Left kidney (tissue), 2 donors: ENCODE measurements around the gene KANK3. TPM values are rescaled to one million over a fixed set of nuclear protein-coding genes. Genes with fewer than 3 reads are reported as not detected.

Source experiments
- DNase-seq: peaks from one replicate; pipeline ENCODE4 v3.0.0-alpha.2; 2013
- polyA plus RNA-seq: library from polyadenylated mRNA; unstranded; fragments of 120-200 nt; gene quantifications from one replicate; pipeline ENCODE4 v1.2.1, GENCODE V29; 2013; ENCODE audit not compliant: insufficient read length

The KANK3 gene
- polyA plus RNA-seq, 1 donor: 6.1 TPM

DNA sequence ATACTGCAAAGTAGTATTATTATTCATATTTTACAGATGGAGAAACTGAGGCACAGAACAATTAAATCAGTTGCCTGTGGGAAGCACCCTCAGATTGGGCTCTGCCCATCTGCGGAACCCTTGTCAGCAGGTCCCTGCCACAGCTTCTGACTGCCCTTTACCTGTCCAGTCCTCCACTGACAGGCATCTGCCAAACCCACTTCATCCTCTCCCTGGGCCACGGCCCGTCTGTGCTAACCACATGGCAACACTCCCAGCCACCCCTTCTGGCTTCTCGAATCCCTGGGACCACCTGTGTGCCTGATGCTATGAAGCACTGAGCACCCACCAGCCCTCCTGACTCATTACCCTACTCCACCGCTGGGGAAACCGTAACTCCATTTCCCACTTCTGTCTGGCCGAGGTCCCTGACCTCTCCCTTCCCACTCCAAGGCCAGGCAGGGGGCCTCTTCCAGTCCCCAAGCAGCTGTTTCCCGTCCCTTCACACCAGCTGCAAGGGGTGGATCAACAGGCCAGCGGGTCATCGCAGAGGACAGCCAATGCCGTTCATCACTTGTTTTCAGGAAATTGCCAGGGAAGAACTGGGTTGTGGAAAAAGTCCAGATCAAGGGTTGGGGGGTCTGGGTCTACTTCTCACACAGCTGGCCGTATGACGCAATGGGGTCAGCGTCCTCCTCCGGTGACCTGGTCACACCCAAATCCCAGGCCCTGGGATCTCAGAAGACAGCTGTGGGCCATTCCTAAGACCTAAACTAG is 2.5 kb downstream of the KANK3 start:
- DNase-seq: no peak

DNA sequence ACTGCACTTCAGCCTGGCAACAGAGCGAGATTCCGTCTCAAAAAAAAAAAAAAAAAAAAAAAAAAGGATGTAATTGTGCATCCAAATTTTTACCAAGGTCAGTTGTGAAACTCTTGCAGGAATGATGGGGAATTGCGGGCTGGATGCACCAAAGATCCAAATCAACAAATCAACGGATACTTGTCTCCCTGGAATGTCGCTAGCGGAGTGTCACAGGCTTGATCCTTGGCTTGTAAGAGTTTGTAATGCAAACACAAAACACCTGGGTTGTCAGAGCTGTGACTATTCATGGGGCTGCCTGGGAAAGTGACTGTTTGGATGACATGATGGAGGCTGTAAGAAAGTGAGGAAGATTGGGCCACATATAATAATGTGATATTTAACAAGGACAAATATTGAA is 4.2 kb downstream of the KANK3 start:
- no peak for DNase-seq

DNA sequence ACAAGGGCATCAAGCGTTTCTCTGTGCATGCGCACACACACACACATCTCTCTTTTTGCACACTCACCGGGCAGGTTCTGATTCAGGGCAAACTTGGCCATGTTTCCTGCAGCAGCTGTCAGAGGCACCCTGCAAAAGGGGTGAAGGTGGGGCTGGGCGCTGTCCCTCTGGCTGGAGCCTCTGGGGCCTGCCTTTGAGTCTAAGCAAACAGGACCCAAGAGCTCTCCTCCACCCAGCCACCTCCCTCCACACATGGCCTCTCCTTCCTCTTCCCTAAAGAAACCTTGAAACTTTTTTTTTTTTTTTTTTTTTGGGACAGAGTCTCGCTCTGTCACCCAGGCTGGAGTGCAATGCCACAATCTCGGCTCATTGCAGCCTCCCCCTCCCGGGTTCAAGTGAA is 5.3 kb downstream of the KANK3 start:
- no peak for DNase-seq

DNA sequence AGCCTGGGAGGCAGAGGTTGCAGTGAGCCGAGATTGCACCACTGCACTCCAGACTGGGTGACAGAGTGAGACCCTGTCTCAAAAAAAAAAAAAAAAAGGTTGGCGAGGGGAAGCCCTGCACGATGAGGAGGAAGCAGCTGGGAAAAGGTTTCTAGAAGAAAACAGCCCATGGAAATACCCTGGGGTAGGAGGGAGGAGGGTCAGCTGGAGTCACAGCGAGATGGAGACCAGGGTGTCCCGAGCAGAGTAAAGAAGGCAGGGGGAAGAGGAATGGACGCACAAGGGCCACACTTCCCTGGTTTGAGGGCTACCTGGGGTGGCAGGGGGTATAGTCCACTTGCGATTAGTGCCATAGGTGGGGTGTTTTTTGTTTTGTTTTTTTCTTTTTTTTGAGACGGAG is 6.4 kb downstream of the KANK3 start:
- no peak for DNase-seq

DNA sequence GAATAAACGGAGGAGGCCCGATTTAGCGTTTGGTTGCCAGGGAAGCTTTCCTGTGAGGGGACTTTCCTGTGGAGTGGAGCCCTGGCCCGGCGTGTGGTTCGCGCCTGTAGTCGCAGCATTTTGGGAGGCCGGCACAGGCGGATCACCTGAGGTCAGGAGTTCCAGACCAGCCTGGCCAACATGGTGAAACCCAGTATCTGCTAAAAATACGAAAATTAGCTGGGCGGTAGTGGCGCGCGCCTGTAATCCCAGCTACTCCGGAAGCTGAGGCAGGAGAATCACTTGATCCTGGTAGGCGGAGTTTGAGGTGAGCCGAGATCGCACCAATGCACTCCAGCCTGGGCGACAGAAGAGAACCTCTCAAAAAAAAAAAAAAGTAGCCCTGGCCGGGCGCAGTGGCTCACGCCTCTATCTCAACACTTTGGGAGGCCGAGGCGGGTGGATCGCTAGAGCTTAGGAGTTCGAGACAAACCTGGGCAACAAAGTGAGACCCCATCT is 6.9 kb downstream of the KANK3 start:
- DNase-seq: no peak

DNA sequence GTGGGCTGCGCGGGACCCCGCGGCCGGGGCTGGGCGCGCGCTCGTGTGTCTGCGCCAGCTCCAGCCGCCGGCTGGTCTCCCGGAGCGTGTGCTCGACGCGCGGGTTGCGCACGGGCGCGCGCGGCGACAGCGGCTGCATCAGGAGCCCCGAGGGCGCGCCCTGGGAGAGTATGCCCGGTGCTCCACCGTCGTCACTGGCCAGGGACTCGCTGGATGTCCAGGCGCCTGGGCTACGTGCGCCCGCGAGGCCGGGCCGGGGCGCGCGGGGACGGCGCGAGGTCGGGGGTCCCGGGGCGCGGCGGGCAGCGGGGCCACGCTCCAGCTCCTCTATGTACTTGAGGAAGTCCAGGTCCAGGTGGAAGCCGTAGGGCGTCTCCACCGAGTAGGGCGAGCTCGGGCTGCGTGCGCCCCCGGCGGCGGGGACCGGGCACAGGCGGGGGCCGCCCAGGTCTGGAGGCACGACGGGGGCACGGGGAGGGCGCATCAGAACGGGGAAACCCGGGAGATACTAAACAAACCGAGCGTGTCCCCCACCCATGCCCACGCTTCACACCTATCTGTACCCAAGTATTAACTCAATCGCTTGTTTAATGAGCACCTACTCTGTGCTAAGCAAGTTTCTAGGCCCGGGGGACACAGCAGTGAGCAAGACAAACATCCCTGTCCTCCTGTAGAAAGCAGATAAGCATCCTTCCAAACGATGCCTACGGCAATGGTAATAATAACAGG is 7.6 kb downstream of the KANK3 start:
- DNase-seq: no peak

DNA sequence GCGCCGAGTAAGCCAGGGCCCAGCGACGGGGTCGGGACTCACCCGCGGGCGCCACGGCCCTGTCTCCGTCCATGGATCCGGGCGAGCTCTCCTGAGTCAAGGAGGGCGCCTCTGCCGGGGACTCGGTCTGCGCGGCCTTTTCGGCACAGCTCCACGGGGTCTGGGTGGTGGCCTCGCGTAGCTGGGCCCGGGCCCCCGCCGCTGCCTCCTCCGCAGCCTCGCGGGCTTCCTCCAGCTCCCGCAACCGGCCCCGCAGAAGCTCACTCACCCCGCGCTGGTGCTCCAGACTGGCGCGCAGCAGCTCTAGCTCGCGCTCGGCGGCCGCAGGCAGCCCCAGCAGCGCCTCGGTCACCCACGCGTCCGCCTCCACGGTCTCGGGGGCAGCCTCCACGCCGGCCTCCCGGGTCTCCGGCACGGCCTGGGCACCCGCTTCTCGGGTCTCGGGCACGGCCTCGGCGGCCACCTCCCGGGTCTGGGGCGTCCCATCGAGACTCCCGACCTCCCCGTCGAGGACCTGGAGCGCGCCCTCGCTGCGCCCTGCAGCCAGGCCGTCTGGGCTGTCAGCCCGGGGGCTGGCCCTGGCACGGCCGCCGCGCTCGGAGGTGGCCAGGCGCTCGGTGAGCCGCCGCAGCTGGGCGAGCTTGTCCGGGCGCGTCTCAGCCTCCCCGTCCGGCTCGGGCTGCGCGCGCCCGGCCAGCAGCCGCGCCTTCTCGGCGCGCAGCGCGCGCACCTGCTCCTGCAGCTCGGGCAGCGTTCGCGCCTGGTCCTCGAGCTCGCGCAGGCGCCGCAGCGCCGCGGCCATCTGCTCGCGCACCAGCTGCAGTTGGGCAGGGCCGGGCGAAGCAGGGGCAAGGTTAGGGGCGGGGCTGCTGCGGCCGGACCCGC is 8.4 kb downstream of the KANK3 start:
- peak; percentile 64 for DNase-seq

DNA sequence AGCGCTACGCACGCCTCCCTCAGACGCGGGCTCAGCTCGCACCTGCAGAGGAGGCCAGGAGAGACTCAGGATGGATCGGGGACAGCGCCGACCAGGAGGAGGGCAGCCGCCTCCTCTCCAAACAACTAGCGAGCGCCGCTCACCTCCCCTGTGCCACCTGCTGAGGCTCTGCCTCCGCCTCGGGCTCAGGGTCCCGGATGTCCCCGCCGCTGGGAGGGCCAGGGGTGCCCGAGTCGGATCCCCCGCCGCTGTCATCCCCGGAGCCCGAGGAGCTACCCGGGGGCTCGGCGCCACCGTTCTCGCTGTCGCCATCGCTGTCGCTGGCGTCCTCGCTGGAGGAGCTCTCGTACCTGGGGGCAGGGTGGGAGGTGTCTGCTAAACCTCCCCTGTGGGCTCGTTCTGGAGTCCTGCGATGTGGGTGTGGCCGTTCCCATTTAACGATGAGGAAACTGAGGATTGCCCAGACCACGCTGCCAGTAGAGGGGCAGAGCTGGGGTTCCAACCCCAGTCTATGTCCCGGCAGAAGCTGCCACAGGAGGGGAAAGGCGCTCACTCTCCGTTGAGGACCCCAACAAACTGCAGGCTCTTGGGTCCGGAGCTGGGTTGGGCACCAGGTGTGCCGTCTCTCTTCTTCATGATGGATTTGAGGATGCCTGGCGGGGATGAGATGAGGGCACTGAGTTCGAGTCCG is 9.2 kb downstream of the KANK3 start:
- no peak for DNase-seq

DNA sequence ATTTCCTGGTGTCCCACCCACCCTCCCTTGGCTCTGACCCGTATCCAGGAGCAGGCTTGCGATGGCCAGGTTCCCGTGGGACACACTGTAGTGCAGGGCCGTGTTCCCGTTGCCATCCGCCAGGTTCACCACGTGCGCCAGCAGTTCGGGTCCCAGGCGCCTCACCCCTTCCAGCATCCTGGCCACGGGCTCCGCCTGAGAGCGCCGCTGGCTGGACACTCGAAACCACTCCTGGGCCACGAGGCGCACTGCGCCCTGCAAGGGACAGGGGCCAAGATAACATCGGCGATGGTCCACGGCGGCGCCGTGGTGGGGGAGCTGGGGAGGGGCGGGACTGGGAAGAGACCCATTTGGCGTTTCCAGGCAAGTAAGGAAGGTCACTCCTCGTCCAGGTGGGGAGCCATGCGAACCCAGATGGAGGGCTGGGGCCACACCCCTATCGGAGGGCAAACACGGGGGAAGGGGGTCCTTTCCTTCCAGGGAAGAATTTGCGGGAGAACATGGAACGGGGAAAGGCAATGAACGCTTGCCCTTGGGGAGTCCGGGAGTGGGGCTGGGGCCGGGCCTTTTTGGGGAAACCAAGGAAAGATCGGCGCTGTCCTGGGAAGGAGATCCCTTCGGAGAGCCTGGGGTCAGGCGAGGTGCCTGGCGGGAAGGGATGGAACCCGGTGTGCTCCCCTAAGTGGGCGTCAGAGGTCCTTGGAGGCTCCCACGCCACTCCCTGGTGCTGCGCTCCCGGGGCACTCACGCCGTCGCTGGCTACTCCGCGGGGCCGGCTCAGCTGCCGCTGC is 9.9 kb downstream of the KANK3 start:
- no peak for DNase-seq

DNA sequence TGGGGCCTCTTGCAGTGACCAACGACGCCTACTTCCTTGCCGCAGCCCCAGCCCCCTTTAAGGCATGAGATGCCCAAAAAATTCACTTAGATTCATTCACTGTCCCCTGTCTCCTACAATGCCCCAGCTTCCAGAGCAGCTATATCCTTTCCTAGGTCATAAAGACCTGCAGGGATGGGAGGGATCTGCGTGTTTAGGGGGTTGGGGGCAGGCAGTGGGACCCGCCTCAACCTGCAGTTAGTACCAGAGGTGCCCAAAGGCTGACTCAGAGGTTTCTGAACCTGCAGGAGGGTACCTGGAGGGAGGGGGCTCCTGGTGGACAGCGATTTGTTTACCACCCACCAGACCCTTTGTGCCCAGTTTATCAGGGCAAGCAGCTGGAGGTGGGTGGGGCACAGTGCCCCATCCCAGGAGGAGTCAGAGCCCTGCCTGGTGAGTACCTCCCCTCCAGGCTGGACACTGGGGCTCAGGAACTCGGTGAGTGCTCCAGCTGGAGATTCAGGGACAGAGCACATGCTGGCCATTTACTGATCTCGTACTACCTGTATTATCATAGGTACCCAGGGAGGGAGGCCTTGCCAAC is 11.7 kb downstream of the KANK3 start:
- no peak for DNase-seq

DNA sequence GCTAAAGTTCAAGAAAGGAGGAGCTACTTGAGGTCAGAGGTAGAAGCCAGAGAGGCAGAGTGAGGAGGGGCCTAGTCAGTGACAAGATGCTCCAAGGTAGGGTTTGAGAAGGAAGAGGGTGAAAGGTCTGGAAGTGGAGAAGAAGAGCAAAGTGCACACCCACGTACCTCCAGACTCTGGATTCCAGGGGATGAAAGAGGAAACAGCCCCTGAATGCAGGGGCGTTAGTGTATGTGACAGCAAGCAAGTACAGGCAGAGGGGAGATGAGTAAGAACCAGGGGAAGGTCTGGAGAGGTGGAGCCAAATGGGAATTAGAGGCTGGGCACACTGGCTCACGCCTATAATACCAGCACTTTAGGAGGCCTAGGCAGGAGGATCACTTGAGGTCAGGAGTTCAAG is 13.1 kb downstream of the KANK3 start:
- no peak for DNase-seq

DNA sequence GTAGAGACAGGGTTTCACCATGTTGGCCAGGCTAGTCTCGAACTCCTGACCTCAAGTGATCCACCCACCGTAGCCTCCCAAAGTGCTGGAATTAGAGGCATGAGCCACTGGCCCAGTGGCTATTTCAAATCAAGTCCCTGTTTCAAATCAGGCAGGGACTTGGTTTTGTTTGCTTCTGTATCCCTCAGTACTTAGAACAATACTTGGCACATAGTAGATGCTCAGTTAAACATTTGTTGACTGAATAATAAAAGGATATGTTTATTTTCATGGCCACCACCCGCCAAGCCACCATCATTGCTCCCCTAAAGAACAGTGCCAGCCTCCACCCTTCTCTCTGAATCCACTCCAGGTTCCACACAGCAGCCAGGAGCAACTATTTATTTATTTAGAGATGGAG is 17.6 kb downstream of the KANK3 start:
- no peak for DNase-seq

DNA sequence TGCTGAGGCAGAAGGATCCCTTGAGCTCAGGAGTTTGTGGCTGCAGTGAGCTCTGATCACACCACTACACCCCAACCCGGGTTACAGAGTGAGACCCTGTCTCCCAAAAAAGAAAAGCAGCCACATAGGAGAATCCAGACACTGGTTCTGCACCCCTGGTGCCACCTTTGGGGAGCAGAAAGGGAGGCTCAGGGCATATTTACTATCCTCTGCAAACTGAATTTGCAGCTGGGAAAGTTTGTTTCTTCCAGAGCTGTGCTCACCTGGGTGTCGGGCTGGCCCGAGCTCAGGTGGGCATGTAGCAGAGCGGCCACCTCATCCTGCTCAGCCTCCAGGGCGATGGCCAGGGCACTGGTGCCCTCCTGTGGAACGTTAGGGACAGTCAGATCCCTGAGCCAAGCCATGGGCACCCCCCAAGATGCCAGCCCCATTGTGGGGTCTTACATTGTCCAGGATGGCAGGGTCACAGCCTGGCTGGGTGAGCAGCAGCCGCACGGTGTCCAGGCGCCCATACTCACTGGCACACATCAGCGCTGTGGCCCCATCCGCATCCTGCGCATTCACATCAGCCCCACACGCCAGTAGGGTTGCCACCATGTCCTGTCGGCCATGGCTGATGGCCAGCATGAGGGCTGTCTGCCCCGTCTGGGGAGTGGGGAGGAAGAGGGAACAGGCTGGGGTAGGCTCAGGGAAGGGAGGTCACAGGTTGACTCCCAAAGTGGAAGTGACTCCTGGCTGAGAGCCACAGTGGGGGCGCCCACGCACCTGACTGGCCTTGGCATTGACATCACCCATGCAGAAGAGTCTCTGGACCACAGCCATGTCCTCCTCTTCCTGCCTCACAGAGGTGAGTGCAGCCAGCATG is 18.6 kb downstream of the KANK3 start:
- DNase-seq: no peak

DNA sequence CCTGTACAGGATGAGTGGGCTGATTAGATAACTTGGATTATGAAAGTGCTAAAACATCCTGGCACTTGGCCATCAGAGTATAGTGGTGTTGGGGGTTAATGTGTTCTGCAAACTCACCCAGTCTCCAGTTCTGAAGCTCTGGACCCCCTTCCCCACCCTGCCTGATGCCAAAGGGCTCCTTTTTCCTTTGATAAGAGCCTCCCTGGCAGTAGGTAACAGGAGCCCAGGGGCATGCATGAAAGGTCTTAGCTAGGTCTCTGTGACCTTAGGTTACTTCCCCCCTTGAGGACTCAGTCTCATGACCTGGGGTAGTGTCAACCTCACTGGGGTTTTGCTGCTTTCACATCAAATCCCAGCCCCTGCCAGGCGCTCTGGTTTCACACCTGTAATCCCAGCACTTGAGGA is 19.3 kb downstream of the KANK3 start:
- no peak for DNase-seq

DNA sequence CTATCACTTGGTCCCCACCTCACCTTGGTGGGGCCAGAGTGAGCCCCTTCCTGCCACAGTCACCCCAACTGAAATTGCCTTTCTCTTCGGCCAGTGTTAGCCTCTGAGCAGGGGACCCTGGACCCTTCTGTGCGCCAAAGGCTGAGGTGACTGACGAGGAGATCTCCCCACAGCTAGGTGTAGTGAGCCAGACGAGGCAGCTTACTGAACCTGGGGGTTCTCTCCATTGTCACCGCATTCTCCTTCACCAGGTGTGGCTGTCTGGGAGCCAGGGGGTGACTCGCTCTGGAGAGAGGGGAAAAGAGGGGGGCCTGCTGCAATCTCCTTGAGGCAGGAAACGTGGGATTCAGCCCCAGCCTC is 20.4 kb downstream of the KANK3 start:
- no peak for DNase-seq

DNA sequence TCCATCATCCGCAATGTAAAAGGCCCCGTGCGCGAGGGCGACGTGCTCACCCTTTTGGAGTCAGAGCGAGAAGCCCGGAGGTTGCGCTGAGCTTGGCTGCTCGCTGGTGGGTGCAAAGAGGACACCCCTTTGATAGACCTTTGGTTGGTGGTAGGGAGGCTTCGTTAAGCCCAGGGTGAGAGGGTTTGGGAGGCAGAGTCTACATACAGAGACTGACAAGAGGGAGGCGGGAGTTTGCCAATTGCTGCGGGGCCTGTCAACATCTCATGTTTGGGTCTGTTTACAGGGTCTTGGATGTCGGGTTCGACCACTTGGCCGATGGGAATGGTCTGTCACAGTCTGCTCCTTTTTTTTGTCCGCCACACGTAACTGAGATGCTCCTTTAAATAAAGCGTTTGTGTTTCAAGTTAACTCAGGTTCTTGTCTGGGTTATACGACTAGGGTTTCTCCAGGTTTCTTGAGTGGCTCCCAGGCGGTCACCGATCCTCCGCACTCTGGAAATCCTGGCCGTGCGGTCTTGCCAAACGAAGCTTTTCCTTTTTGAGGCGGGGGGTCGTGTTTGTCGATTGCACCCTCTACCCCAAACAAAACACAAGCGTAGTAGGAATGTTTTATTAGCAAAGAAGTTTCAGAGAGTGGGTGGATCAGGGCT is 20.9 kb downstream of the KANK3 start:
- DNase-seq: no peak

DNA sequence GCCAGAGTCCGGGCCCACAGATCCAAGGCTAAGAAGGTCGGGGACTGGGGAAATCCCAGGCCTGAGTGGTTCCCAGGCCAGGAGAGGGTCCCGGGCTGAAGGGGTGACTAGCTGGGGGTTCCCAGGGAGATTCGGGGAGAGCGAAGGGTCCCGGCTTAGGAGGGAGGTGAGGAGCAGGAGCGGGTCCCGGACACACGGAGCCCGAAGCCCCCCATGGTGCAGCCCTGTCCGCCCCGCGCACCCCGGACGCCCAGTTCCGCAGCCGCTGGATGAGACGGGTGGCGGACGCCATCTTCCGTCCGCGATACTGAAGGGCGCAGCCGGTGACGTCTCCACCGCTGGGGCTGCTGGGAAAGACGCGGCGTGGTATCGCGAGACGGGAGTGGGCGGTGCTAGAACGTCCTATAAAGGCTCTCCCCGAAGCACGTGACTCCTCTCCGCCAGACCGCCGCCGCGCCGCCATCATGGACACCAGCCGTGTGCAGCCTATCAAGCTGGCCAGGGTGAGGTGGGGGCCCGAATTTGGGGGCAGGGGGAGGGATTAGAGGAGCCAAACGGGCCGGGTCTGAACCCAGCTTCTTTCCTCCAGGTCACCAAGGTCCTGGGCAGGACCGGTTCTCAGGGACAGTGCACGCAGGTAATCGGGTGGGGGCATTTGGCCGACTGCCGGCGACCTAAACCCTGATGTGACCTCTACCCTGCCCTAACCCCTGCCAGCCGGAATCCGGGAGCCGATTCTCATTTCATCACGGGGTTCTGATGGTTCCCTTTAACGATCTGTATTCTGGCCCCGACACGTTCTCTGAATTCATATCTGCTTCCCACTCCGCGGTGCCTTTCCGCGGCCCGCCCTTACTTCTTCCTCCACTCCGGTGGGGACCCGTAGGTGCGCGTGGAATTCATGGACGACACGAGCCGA is 21.7 kb downstream of the KANK3 start, which contains the start of the genes NDUFA7 and RPS28:
Gene NDUFA7 (minus strand): TSS at position 309 of the 919 bp plus-strand sequence. CDS start 17 bp downstream, at position 292.
Gene RPS28 (plus strand): TSS at position 430 of the 919 bp plus-strand sequence. CDS start 35 bp downstream, at position 465.
- DNase-seq: peak; percentile 97

DNA sequence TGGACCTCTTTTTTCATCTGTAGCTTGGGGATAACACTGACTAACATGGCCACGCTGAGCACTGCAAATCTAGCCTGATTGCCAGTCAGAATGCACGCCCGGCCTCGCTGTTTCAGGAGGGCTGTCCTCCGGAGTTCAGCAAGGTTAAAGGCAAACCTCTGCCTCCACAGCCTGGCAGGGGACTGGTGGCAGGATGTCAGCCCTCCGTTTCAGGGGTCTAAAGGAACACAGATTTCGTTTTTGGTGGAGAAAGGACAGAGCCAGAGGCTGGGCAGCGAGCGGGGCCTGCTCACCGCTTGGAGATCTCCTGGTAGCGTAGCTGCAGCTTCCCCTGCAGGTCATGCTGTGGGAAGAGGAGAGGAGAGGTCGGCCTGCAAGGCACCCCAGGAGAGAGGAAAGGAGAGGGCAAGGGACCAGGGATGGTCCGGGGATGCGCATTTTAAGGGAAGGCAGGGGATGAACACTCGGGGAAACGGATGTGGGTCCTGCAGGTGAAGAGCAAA is 22.4 kb downstream of the KANK3 start:
- no peak for DNase-seq
